Tibial nerve (tissue), 4 donors: ENCODE results near the gene C1orf50.
"Not testable (repeated sequence)": the region's sequence is repeated elsewhere in the genome, so short reads cannot be mapped to it uniquely, and the experiment has no call there.

Source experiments
- CTCF ChIP-seq, 5 experiments: fragments of 200-600 bp in 3 of 5; fragments of 450-650 bp in 2 of 5; sonication (generic) in 3 of 5; IDR thresholded peaks; one replicate each; pipeline ENCODE4 v1.5.1; 2016 to 2019; ENCODE audit warnings: antibody characterized with exemption in 5 of 5, mild to moderate bottlenecking in 3 of 5, moderate library complexity in 2 of 5
- EP300 ChIP-seq, 2 donors: sonication (generic); formaldehyde crosslinking; IDR thresholded peaks; one replicate each; pipeline ENCODE4 v1.6.1; 2017; ENCODE audit warnings: antibody characterized with exemption in 2 of 2, mild to moderate bottlenecking in 1 of 2
- POLR2A ChIP-seq, 2 donors: fragments of 450-650 bp; IDR thresholded peaks; one replicate each; pipeline ENCODE4 v1.6.1; 2017; ENCODE audit warnings: antibody characterized with exemption in 2 of 2, mild to moderate bottlenecking in 2 of 2, moderate library complexity in 2 of 2

GRCh38 chr1:42725820-42726219 lies 41.2 kb upstream of the C1orf50 start:
- TF ChIP-seq CTCF, POLR2A, EP300 (IDR thresholded peaks at IDR 0.05): not testable (repeated sequence)
